WTC11 (cell line): ENCODE measurements around the gene ZNF598. TPM values are rescaled to one million over a fixed set of nuclear protein-coding genes. Genes with fewer than 3 reads are reported as not detected.

Source experiments
- ATAC-seq: fragments of 200-7000 bp; cut with Tn5 transposase; 2 replicates; pipeline ENCODE4 v1.10.0; 2021; ENCODE audit warnings: mild to moderate bottlenecking, moderate library complexity
- CTCF ChIA-PET: fragments of 300-600 bp; sonication (Branson Sonifier 250); formaldehyde crosslinking; loops from one replicate; lab custom pipeline; 2021; ENCODE audit warnings: antibody characterized with exemption; lab: Charles Lee
- POLR2A ChIA-PET: fragments of 350-600 bp; sonication (Branson Sonifier 250); formaldehyde crosslinking; loops from one replicate; lab custom pipeline; 2021; ENCODE audit warnings: antibody characterized with exemption; lab: Charles Lee
- DNase-seq: peaks from one replicate; pipeline ENCODE4 v3.0.0; 2021; ENCODE audit warnings: low spot score
- H3K27ac Mint-ChIP-seq: 2 replicates; pipeline ENCODE4 v1.8.0; 2021; ENCODE audit warnings: mixed read lengths
- H3K27me3 Mint-ChIP-seq: 2 replicates; pipeline ENCODE4 v1.8.0; 2021; ENCODE audit warnings: low read depth, mild to moderate bottlenecking, moderate library complexity, mixed read lengths
- H3K36me3 Mint-ChIP-seq: 2 replicates; pipeline ENCODE4 v1.8.0; 2021; ENCODE audit warnings: mixed read lengths
- H3K4me1 Mint-ChIP-seq: 2 replicates; pipeline ENCODE4 v1.8.0; 2022; ENCODE audit warnings: mixed read lengths
- H3K4me3 Mint-ChIP-seq: 2 replicates; pipeline ENCODE4 v1.8.0; 2021; ENCODE audit warnings: mild to moderate bottlenecking, moderate library complexity, mixed read lengths
- H3K9me3 Mint-ChIP-seq: 2 replicates; pipeline ENCODE4 v1.8.0; 2021; ENCODE audit warnings: mixed read lengths
- ATF6 ChIP-seq: sonication (generic); formaldehyde crosslinking; IDR thresholded peaks from 2 replicates; pipeline ENCODE4 v1.8.1; 2023; ENCODE audit warnings: mild to moderate bottlenecking, missing genetic modification reagents
- CTCF ChIP-seq: fragments of 200-600 bp; IDR thresholded peaks from 2 replicates; pipeline ENCODE4 v1.8.0; 2022; ENCODE audit warnings: antibody characterized with exemption
- E2F4 ChIP-seq: sonication (generic); formaldehyde crosslinking; IDR thresholded peaks from 2 replicates; pipeline ENCODE4 v1.8.1; 2022; ENCODE audit warnings: low read depth, mild to moderate bottlenecking, moderate library complexity, missing genetic modification reagents, borderline replicate concordance
- GRHL2 ChIP-seq: fragments of 250-450 bp; sonication (Bioruptor Pico); IDR thresholded peaks from 2 replicates; pipeline ENCODE4 v1.8.0; 2022; ENCODE audit warnings: mild to moderate bottlenecking, moderate library complexity; ENCODE audit not compliant: insufficient replicate concordance, severe bottlenecking
- HMGXB4 ChIP-seq: sonication (generic); formaldehyde crosslinking; IDR thresholded peaks from 2 replicates; pipeline ENCODE4 v1.8.1; 2023; ENCODE audit warnings: mild to moderate bottlenecking, moderate library complexity, missing genetic modification reagents
- NFYB ChIP-seq: sonication (generic); formaldehyde crosslinking; conservative IDR thresholded peaks from 2 replicates; pipeline ENCODE4 v1.8.0; 2022; ENCODE audit warnings: low read depth, missing genetic modification reagents
- NR3C1 ChIP-seq: sonication (generic); formaldehyde crosslinking; conservative IDR thresholded peaks from 2 replicates; pipeline ENCODE4 v1.8.1; 2023; ENCODE audit warnings: low read depth, mild to moderate bottlenecking, missing genetic modification reagents
- SMAD4 ChIP-seq: sonication (generic); formaldehyde crosslinking; IDR thresholded peaks from 2 replicates; pipeline ENCODE4 v1.8.0; 2022; ENCODE audit warnings: mild to moderate bottlenecking, missing genetic modification reagents
- TP53 ChIP-seq: sonication (generic); formaldehyde crosslinking; IDR thresholded peaks from 2 replicates; pipeline ENCODE4 v1.8.1; 2023; ENCODE audit warnings: mild to moderate bottlenecking, missing genetic modification reagents
- ZNF512 ChIP-seq: sonication (generic); formaldehyde crosslinking; IDR thresholded peaks from 2 replicates; pipeline ENCODE4 v1.8.1; 2022; ENCODE audit warnings: missing genetic modification reagents, borderline replicate concordance
- ZNF532 ChIP-seq: fragments of 250-450 bp; sonication (Bioruptor Pico); IDR thresholded peaks from 2 replicates; pipeline ENCODE4 v1.9.0; 2021; ENCODE audit warnings: mild to moderate bottlenecking, borderline replicate concordance
- ZNF671 ChIP-seq: fragments of 250-450 bp; sonication (Bioruptor Pico); IDR thresholded peaks from 2 replicates; pipeline ENCODE4 v1.8.0; 2021; ENCODE audit warnings: mild to moderate bottlenecking
- total RNA-seq: library from RNA; stranded (reverse); gene quantifications from 3 replicates; pipeline ENCODE4 v1.2.3, GENCODE V29; 2021

ZNF598 gene
- total RNA-seq, 1 experiment from 2014 or later: 66.4 TPM

- TF ChIP-seq TP53 (CRISPR knock-in tag): no peak
- no peak for TF ChIP-seq HMGXB4 (CRISPR knock-in tag)
- TF ChIP-seq GRHL2 (CRISPR knock-in tag): no peak
- TF ChIP-seq E2F4: no peak
- TF ChIP-seq NR3C1 (CRISPR knock-in tag): no peak
- no peak for TF ChIP-seq SMAD4 (CRISPR knock-in tag)
- TF ChIP-seq ZNF671 (CRISPR knock-in tag): no peak
- no peak for TF ChIP-seq ATF6 (CRISPR knock-in tag)
- TF ChIP-seq ZNF512 (CRISPR knock-in tag): no peak
- TF ChIP-seq ZNF532 (CRISPR knock-in tag): no peak
- no peak for TF ChIP-seq CTCF
- TF ChIP-seq NFYB (CRISPR knock-in tag): no peak
- Mint-ChIP-seq H3K4me1 (peaks cover 2% of the 10 kb centered on the region; the same call in 1 of the 2 replicates), H3K4me3 (no peak overlapping the region), H3K27me3 (peaks cover 48% of the 10 kb centered on the region), H3K36me3 (no peaks in the 10 kb centered on the region), H3K9me3 (no peaks in the 10 kb centered on the region), H3K27ac (no peak overlapping the region)
- DNase-seq: no peak
- CTCF ChIA-PET: interaction anchor here (0.5 to 6.5 kb wide), 27 partner anchors 9 to 722 kb away, joined by 3 to 82 read pairs (median 5); partner anchors contain the start of genes NTHL1 and TSC2
- POLR2A ChIA-PET: interaction anchor here (1.1 kb wide), 1 partner anchor 109 kb away, joined by 3 read pairs; no protein-coding TSS in a partner anchor
- ATAC-seq: no peak
Observed at GRCh38 chr16:2015947-2016208, 6.3 kb upstream of the ZNF598 start.
